GM21529 (cell line): ENCODE data around the gene TRDN.
A peak's percentile ranks its signal among the peaks of the same experiment; 100 is the strongest.

Experiments
- ATAC-seq: cut with Tn5 transposase; IDR thresholded peaks from one replicate; pipeline ENCODE4 v1.9.1; 2021; ENCODE audit not compliant: unreplicated experiment

Gene TRDN

DNA sequence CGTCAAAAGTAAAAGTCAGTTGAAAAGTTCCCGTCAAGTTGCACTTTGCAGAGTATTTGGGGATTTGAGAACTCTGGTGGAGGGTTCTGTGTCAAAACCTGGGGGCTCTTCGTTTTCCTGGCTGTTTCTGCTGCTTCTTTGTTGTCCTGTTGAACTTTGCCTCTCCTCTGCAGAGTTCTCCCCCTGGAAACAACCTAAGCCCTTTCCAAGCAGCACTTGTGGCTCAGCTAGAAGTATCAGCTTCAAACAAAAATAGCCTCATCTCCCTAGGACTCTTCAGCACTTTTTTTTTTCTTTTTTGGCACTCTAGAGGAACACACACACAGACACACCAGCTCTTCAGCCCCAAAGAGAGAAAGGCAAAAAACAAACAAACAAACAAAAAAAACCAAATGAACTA, at the start of gene TRDN:
TSS of gene TRDN (minus strand) at position 169 of the 400 bp plus-strand sequence. CDS start 175 bp downstream, outside the sequence.
- ATAC-seq: no peak

DNA sequence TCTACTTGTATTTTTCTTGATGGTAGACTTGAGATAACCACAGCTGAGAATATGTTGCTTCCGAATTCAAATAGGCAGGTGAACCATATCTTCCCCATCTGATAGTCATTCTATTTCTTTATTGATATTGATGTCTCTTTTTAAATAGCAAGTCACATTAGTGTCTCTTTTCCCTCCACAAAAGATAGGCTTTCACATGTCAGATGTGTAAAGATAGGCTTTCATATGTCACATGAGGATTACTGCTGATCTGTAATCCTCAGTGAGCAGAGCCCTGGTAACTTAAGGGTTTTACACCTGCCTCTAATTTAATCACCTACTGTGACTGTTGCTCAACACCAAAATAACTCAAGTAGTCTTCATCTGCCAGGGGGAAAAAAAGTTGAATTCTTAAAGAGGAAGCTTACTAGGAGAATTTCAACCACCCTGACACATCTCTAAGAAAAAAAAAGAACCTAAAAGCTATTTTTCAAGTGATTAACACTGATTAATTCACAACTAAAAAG, 45.3 kb upstream of the TRDN start:
- ATAC-seq: no peak

- ATAC-seq: no peak
Measured at GRCh38 chr6:123677897-123678296, 41.1 kb upstream of the TRDN start.

GRCh38 chr6:123676793-123677192, 40.0 kb upstream of the TRDN start:
- no peak for ATAC-seq

GRCh38 chr6:123668965-123669591, 32.3 kb upstream of the TRDN start:
- no peak for ATAC-seq

DNA sequence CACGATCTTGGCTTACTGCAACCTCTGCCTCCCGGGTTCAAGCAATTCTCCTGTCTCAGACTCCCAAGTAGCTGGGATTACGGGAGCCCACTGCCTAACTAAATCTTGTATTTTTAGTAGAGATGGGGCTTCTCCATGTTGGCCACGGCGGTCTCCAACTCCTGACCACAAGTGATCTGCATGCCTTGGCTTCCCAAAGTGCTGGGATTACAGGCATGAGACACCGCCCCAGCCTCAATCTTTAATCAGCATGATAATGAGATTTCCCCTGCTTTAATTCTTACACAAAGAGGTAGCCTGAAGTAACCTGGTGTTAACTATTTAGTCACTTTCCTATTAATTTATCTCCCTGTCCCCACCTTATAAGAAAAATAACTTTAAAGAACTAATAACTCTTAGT, 31.3 kb upstream of the TRDN start:
- ATAC-seq: no peak

- ATAC-seq: no peak
Measured at GRCh38 chr6:123663436-123663835, 26.7 kb upstream of the TRDN start.

GRCh38 chr6:123662757-123663156, 26.0 kb upstream of the TRDN start:
- no peak for ATAC-seq

- no peak for ATAC-seq
Measured at GRCh38 chr6:123661105-123661891, 24.5 kb upstream of the TRDN start.

DNA sequence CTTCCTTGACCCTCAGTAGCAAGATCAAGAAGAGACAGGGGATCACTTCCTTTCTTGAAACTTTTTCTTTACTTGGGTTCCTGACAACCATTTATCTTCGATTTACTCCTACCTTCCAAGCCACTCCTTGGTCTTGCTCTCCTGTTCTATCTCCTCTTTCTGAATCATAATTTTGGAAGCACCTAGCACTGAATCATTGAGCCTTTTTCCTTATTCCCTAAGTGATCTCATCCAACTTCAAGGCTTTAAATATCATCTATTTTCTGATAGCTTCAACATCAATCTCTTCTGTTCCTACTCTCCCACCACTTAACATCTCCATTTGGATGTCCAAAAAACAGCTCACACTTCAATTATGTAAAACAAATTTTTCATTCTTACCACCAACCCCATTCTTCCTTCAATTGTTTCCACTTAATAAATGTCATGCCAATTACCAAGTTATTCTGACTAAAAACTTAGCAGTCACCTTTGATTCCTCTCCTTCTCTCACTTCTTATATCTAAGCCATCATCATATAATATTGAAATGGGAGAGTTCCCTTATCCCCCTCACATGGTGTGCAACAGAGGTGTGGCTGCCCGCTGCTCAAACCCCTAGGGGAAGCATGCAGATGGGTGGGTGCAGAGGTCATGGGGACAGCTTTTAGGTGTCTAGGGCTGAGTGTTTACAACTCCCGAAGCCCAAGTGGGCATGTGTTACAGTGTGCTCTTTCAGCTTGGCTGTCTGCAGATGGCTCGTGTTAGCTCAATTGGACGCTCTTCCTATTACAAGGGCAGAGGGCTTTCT, 23.4 kb upstream of the TRDN start:
- ATAC-seq: no peak

DNA sequence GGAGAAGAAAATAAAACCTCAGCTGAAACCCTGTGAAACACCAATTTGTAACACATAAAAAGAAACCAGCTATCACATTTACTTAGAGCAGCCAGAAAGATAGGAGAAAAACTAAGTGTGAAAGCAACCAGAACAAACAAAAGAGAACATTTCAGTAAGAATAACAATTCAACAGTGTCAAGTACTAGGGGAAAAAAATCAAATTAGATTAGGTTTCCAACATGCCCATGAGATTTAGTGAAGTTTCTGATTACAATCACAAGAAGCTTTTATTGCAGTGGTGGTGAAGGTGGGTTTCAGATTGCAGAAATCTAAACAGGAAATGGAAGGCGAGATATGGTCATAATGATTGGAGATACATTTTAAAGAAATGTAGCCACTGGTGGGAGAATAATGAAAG, 22.1 kb upstream of the TRDN start:
- ATAC-seq: no peak

DNA sequence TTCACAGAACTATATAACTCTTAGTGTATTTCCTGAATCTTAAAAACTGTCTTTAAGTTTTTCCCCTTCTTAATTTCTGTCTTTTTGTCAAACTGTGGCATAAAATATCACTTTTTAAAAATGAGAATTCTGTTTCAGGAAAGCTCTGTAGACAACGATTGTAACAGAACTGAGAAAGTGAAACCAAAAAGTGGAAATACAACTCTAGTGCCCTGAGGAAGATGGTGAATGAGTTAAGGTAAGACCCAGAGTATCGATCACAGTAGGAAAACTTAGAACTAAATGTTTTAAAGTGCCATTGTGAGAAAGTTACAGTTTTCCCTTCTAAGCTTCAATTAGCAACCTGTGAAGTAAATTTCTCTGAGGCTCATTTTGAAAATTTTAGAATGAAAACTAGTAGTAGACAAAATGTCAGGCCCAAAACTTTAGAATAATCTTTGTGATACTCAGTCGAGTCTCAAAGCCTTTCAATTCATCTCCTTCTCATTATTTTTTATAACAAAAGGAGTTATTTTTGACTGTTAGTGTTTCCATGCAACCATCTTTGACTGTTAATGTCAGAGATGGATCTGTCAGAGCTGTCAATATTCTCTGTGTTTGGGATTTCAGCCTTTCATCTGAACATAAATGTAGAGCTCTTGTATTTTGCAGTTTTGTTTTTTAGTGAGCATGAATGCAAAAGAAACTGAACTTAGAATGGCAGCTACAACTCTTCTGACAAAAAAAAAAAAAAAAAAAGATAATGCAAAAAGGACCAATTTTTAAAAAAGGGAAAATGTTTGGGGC, 19.0 kb upstream of the TRDN start:
- peak; percentile 90 for ATAC-seq

GRCh38 chr6:123648723-123649122, 12.0 kb upstream of the TRDN start:
- no peak for ATAC-seq

GRCh38 chr6:123648020-123648580, 11.3 kb upstream of the TRDN start:
- no peak for ATAC-seq

DNA sequence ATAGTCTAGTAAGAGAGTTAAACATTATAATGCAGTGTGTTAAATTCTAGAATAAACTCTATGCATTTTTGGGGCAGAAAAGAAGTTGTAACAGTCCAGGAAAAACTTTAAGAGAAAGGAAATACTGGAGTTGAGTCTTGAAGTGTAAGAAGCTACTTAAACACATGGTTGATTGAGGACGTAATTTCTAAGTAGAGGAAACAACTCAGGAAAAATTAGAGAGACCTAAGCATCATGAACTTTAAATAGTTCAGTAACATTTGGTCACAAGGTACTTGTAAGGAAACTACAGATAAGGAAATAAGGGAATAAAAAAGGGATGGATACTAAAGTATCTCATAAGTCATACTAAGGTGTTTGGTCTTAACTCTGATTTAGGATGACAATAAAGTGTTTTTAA, 4.7 kb upstream of the TRDN start:
- no peak for ATAC-seq

DNA sequence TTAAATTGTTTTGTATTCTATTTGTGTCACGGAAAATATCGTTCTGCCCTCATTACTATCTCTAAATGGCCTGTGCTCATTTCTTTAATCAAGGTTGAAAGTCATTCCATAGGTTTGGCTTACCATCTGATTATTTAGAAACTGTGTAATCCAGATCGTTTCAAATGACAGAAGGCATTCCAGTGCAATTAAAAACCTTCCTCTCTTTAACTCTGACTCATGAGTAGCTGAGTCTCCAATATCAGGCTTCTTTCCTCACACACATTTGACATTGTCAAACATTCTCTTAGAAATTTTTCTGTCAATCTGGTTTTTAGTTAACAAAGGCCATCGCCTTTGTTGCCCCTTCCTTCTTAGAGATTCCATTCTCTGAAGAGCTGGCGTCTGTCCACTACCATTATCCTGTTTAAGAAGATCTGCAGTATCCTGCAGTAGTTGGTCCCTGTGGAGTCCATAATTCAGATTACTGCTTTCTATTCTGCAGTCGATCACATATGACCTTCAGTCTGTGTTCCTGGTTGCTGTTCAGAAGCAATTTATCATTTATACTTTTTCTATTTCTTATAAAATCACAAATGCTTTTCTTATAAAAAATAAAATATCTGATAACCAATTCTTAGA, 3.9 kb upstream of the TRDN start:
- ATAC-seq: no peak

DNA sequence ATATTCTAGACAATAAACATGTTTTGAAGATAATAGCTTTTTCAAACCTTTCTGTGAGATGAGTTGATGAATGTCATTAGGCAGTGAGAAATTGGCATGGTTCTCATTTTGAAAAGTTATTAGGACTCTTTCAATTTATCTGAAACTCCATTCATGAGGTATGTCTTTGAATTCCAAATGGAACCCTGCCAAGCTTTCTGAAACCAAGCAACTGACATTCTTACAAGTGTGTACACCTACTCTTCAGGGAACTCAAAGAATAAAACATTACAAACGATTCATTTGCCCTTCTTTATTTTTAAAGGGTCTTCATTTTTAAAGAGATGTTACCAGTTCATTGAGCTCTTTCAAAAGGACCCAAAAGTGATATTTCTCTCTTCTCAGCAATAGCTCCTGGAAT, 2.1 kb upstream of the TRDN start:
- no peak for ATAC-seq

- no peak for ATAC-seq
Measured at GRCh38 chr6:123636282-123636681, 468 bp downstream of the TRDN start.

DNA sequence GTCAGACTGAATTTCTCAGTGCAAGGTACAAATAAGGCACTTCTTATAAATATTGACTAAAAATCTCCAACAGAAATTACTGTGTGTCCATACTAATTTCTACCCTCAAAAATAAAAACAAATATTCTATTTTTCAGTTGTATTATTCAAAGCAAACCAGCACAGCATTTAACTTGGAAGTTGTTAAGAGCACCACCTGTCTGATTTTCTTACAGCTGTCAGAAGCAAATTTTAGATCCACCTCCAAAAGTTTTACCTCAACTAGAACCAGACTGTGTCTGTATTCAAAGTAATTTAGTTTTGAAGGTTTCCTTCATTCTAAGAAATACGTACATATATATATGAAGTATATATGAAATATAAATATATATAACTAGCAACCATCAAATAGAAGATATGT, 1.2 kb downstream of the TRDN start:
- ATAC-seq: no peak

GRCh38 chr6:123635144-123635543, 1.6 kb downstream of the TRDN start:
- no peak for ATAC-seq
